H9 (cell line): ENCODE data around the gene SHMT1. TPM values are rescaled to one million over a fixed set of nuclear protein-coding genes. Genes with fewer than 3 reads are reported as not detected.
"Not testable (repeated sequence)": the region's sequence is repeated elsewhere in the genome, so short reads cannot be mapped to it uniquely, and the experiment has no call there.

Experiments
- DNase-seq: peaks from one replicate; pipeline ENCODE4 v3.0.0-alpha.2; 2017
- H2AFZ ChIP-seq: one replicate; pipeline ENCODE4 v1.6.1; 2013; ENCODE audit warnings: mild to moderate bottlenecking, low read length, control low read depth, moderate library complexity
- H2AK5ac ChIP-seq: 2 replicates; pipeline ENCODE4 v1.6.1; 2013; ENCODE audit warnings: low read length, control low read depth, mixed read lengths; ENCODE audit not compliant: insufficient read length
- H2BK120ac ChIP-seq: one replicate; pipeline ENCODE4 v1.6.1; 2013; ENCODE audit warnings: low read depth, mild to moderate bottlenecking, low read length, control low read depth, inconsistent platforms; ENCODE audit not compliant: poor library complexity, severe bottlenecking
- H2BK12ac ChIP-seq: 2 replicates; pipeline ENCODE4 v1.6.1; 2013; ENCODE audit warnings: low read length, control low read depth, mixed read lengths, low read depth; ENCODE audit not compliant: insufficient read length
- H2BK15ac ChIP-seq: 2 replicates; pipeline ENCODE4 v1.6.1; 2013; ENCODE audit warnings: low read depth, low read length, control low read depth
- H2BK20ac ChIP-seq: one replicate; pipeline ENCODE4 v1.6.1; 2013; ENCODE audit warnings: low read depth, mild to moderate bottlenecking, low read length, control low read depth, inconsistent platforms; ENCODE audit not compliant: poor library complexity, severe bottlenecking
- H2BK5ac ChIP-seq: 2 replicates; pipeline ENCODE4 v1.6.1; 2013; ENCODE audit warnings: low read length, control low read depth, mixed read lengths; ENCODE audit not compliant: insufficient read length
- H3K14ac ChIP-seq: 2 replicates; pipeline ENCODE4 v1.6.1; 2013; ENCODE audit warnings: low read length, control low read depth; ENCODE audit not compliant: insufficient read depth
- H3K18ac ChIP-seq: 2 replicates; pipeline ENCODE4 v1.6.1; 2013; ENCODE audit warnings: low read depth, mild to moderate bottlenecking, mixed read lengths, low read length, control low read depth; ENCODE audit not compliant: insufficient read length
- H3K23ac ChIP-seq: 2 replicates; pipeline ENCODE4 v1.6.1; 2013; ENCODE audit warnings: low read length, control low read depth, mixed read lengths, low read depth; ENCODE audit not compliant: insufficient read length
- H3K23me2 ChIP-seq: 2 replicates; pipeline ENCODE4 v1.6.1; 2013; ENCODE audit warnings: low read depth, mild to moderate bottlenecking, mixed read lengths, low read length, control low read depth; ENCODE audit not compliant: insufficient read length, poor library complexity, severe bottlenecking
- H3K27ac ChIP-seq: 2 replicates; pipeline ENCODE4 v1.5.1; 2013; ENCODE audit warnings: low read length, control low read depth, mixed read lengths, low read depth; ENCODE audit not compliant: insufficient read length
- H3K27me3 ChIP-seq: 2 replicates; pipeline ENCODE4 v1.6.1; 2013; ENCODE audit warnings: low read length, control low read depth, inconsistent platforms; ENCODE audit not compliant: insufficient read depth
- H3K4ac ChIP-seq: 2 replicates; pipeline ENCODE4 v1.6.1; 2013; ENCODE audit warnings: low read depth, mild to moderate bottlenecking, control low read depth, inconsistent platforms, low read length, moderate library complexity
- H3K4me1 ChIP-seq: 2 replicates; pipeline ENCODE4 v1.6.1; 2013; ENCODE audit warnings: low read length, control low read depth, inconsistent platforms; ENCODE audit not compliant: insufficient read depth
- H3K4me2 ChIP-seq: 2 replicates; pipeline ENCODE4 v1.6.1; 2013; ENCODE audit warnings: low read length, control low read depth, mixed read lengths; ENCODE audit not compliant: insufficient read length, insufficient read depth
- H3K56ac ChIP-seq: 2 replicates; pipeline ENCODE4 v1.6.1; 2013; ENCODE audit warnings: low read depth, mild to moderate bottlenecking, mixed read lengths, low read length, control low read depth; ENCODE audit not compliant: insufficient read length
- H3K79me1 ChIP-seq: 2 replicates; pipeline ENCODE4 v1.6.1; 2013; ENCODE audit warnings: low read depth, mild to moderate bottlenecking, moderate library complexity, low read length, control low read depth, inconsistent platforms; ENCODE audit not compliant: insufficient read depth, poor library complexity, severe bottlenecking
- H3K79me2 ChIP-seq: 2 replicates; pipeline ENCODE4 v1.6.1; 2013; ENCODE audit warnings: low read length, control low read depth, inconsistent platforms; ENCODE audit not compliant: insufficient read depth
- H3K9ac ChIP-seq: 2 replicates; pipeline ENCODE4 v1.6.1; 2013; ENCODE audit warnings: low read length, control low read depth, mixed read lengths; ENCODE audit not compliant: insufficient read length; ENCODE audit errors: extremely low read depth
- H3K9me3 ChIP-seq: one replicate; pipeline ENCODE4 v1.6.1; 2013; ENCODE audit warnings: low read depth, low read length, inconsistent platforms; ENCODE audit not compliant: control insufficient read depth
- H3T11ph ChIP-seq: one replicate; pipeline ENCODE4 v1.6.1; 2013; ENCODE audit warnings: mild to moderate bottlenecking, low read length, control low read depth, inconsistent platforms
- H4K20me1 ChIP-seq: one replicate; pipeline ENCODE4 v1.6.1; 2013; ENCODE audit not compliant: control insufficient read depth, insufficient read length, insufficient read depth
- H4K5ac ChIP-seq: 2 replicates; pipeline ENCODE4 v1.6.1; 2013; ENCODE audit warnings: low read depth, mild to moderate bottlenecking, mixed read lengths, low read length, control low read depth; ENCODE audit not compliant: insufficient read length
- H4K8ac ChIP-seq: replicated peaks from 2 replicates; pipeline ENCODE4 v1.6.1; 2013; ENCODE audit warnings: low read length, control low read depth, mixed read lengths, low read depth; ENCODE audit not compliant: insufficient read length
- H4K91ac ChIP-seq: 2 replicates; pipeline ENCODE4 v1.6.1; 2013; ENCODE audit warnings: low read depth, mild to moderate bottlenecking, moderate library complexity, mixed read lengths, low read length, control low read depth; ENCODE audit not compliant: insufficient read length
- H3K27ac Mint-ChIP-seq, 3 experiments: 2 replicates in 2 of 3; 3 replicates in 1 of 3; pipeline ENCODE4 v1.8.0; 2020 to 2021; ENCODE audit warnings: mixed read lengths in 3 of 3, mild to moderate bottlenecking in 1 of 3, moderate library complexity in 1 of 3
- H3K27me3 Mint-ChIP-seq: 2 replicates; pipeline ENCODE4 v1.8.0; 2021; ENCODE audit warnings: low read depth, mild to moderate bottlenecking, moderate library complexity, mixed read lengths
- H3K36me3 Mint-ChIP-seq, 3 experiments: 2 replicates in 2 of 3; 3 replicates in 1 of 3; pipeline ENCODE4 v1.8.0; 2020 to 2021; ENCODE audit warnings: low read depth in 3 of 3, mixed read lengths in 3 of 3; ENCODE audit not compliant: insufficient read depth in 1 of 3
- H3K4me1 Mint-ChIP-seq, 2 experiments: 2 replicates each; pipeline ENCODE4 v1.8.0; 2020; ENCODE audit warnings: mixed read lengths in 2 of 2
- H3K4me3 Mint-ChIP-seq, 2 experiments: 2 replicates in 1 of 2; 3 replicates in 1 of 2; pipeline ENCODE4 v1.8.0; 2020 to 2021; ENCODE audit warnings: mild to moderate bottlenecking in 2 of 2, mixed read lengths in 2 of 2, moderate library complexity in 1 of 2
- H3K9me3 Mint-ChIP-seq, 2 experiments: 2 replicates in 1 of 2; 3 replicates in 1 of 2; pipeline ENCODE4 v1.8.0; 2020; ENCODE audit warnings: mild to moderate bottlenecking in 2 of 2, mixed read lengths in 2 of 2, moderate library complexity in 1 of 2
- WGBS: extraction: QIAGEN DNeasy Blood & Tissue Kit; methylation state at CpG from one replicate; pipeline ENCODE4 v1.1.7; 2013; ENCODE audit warnings: missing lambda C conversion rate, low lambda C conversion rate, mixed read lengths; ENCODE audit not compliant: insufficient read length; ENCODE audit errors: extremely low coverage; 5-methylcytosine and 5-hydroxymethylcytosine counted together
- total RNA-seq: library from RNA; stranded (reverse); gene quantifications from 2 replicates; pipeline ENCODE4 v1.2.1, GENCODE V29; 2021

SHMT1 gene
- total RNA-seq, 1 experiment from 2014 or later = 42.8 TPM

DNA sequence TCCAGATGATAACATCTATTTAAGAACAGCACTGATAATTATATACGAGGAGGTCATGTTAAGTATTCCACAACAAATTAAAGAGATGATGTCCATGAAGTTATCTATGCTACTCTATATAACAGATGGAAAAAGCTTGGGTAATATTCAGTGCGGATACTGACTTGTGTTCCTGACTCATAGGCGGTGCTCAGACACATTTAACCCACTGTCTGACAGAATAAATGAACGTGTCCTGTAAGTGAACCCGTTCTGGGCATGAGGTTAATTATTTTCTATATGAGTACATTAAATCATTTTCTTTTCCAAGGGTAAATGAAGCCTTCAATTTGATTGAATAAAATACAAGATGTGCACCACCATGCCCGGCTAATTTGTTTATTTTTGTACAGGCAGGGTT is 46.0 kb upstream of the SHMT1 start:
- not testable (repeated sequence) for H3K27me3 Mint-ChIP-seq, H2BK12ac ChIP-seq, H4K20me1 ChIP-seq, H4K91ac ChIP-seq, H3K9me3 Mint-ChIP-seq, H3K14ac ChIP-seq, H3K18ac ChIP-seq, H3K4me1 ChIP-seq, H2AFZ ChIP-seq, H2BK120ac ChIP-seq, H4K5ac ChIP-seq, H3K27ac ChIP-seq, H3K4me2 ChIP-seq, H3K36me3 Mint-ChIP-seq, H3K23me2 ChIP-seq, H2AK5ac ChIP-seq, H3K56ac ChIP-seq, H2BK5ac ChIP-seq, H2BK15ac ChIP-seq, H3K9ac ChIP-seq, H3K79me1 ChIP-seq, H3K9me3 ChIP-seq, H3K27me3 ChIP-seq, H3T11ph ChIP-seq, H3K23ac ChIP-seq, H2BK20ac ChIP-seq, H4K8ac ChIP-seq, H3K79me2 ChIP-seq, H3K4ac ChIP-seq, DNase-seq
- Mint-ChIP-seq H3K4me1 (peaks cover 16 to 19% of the 10 kb centered on the region in 2 experiments), H3K27ac (0 out of 7 replicates have a peak overlapping the region, but pooled peaks of 1 of the 3 experiments have one; percentile 27), H3K4me3 (peak overlapping the region in 1 of 2 experiments; percentile 48; a peak in 1 of 5 replicates)
- WGBS = no CpG with 5 or more reads among the region's 6 CpGs

GRCh38 chr17:18408906-18409305 is 45.6 kb upstream of the SHMT1 start:
- H3K27me3 ChIP-seq, H3K27me3 Mint-ChIP-seq, H3K18ac ChIP-seq, H3K23me2 ChIP-seq, H2BK5ac ChIP-seq, H2BK120ac ChIP-seq, H4K20me1 ChIP-seq, H3K79me2 ChIP-seq, DNase-seq, H3K9ac ChIP-seq, H3K4me2 ChIP-seq, H2BK12ac ChIP-seq, H3K9me3 ChIP-seq, H3K79me1 ChIP-seq, H4K8ac ChIP-seq, H4K5ac ChIP-seq, H3K14ac ChIP-seq, H2AFZ ChIP-seq, H2BK15ac ChIP-seq, H3K36me3 Mint-ChIP-seq, H3K4me1 ChIP-seq, H3T11ph ChIP-seq, H3K27ac ChIP-seq, H2AK5ac ChIP-seq, H3K56ac ChIP-seq, H4K91ac ChIP-seq, H3K23ac ChIP-seq, H2BK20ac ChIP-seq, H3K9me3 Mint-ChIP-seq, H3K4ac ChIP-seq: not testable (repeated sequence)
- Mint-ChIP-seq H3K27ac (0 out of 7 replicates have a peak overlapping the region, but pooled peaks of 1 of the 3 experiments have one; percentile 27), H3K4me1 (peaks cover 16 to 19% of the 10 kb centered on the region in 2 experiments), H3K4me3 (peak overlapping the region in 1 of 2 experiments; percentile 24; a peak in 1 of 5 replicates)
- WGBS = no CpG with 5 or more reads among the region's 3 CpGs
